Neural cell (in vitro differentiated cells): ENCODE measurements around the gene FGGY. TPM values are rescaled to one million over a fixed set of nuclear protein-coding genes. Genes with fewer than 3 reads are reported as not detected.

Source experiments
- H2AFZ ChIP-seq: fragments of 200-600, 300-800 bp; sonication (generic), shearing (Covaris generic); 2 replicates; pipeline ENCODE4 v1.6.0; 2014; ENCODE audit warnings: low read depth, mild to moderate bottlenecking, antibody characterized with exemption, low read length, moderate library complexity
- H3F3A ChIP-seq: fragments of 200-600 bp; shearing (Covaris generic); 2 replicates; pipeline ENCODE4 v1.6.1; 2016; ENCODE audit warnings: mild to moderate bottlenecking, moderate library complexity, mixed read lengths, antibody characterized with exemption, low read length; ENCODE audit not compliant: insufficient read depth, poor library complexity, severe bottlenecking
- H3K27ac ChIP-seq: fragments of 200-600, 300-800 bp; sonication (generic), shearing (Covaris generic); 2 replicates; pipeline ENCODE4 v1.5.1; 2014; ENCODE audit warnings: mild to moderate bottlenecking, low read length, moderate library complexity
- H3K27me3 ChIP-seq: fragments of 300-800, 200-600 bp; sonication (generic), shearing (Covaris generic); 2 replicates; pipeline ENCODE4 v1.6.0; 2014; ENCODE audit warnings: mild to moderate bottlenecking, low read depth, low read length, moderate library complexity; ENCODE audit not compliant: insufficient read depth
- H3K36me3 ChIP-seq: fragments of 300-800, 200-600 bp; sonication (generic), shearing (Covaris generic); 2 replicates; pipeline ENCODE4 v1.5.1; 2014; ENCODE audit warnings: mild to moderate bottlenecking, antibody characterized with exemption, low read length, moderate library complexity; ENCODE audit not compliant: insufficient read depth
- H3K4me2 ChIP-seq: fragments of 300-800, 200-600 bp; sonication (generic), shearing (Covaris generic); 2 replicates; pipeline ENCODE4 v1.6.0; 2014; ENCODE audit warnings: mild to moderate bottlenecking, low read length
- H3K4me3 ChIP-seq: fragments of 300-800, 200-600 bp; sonication (generic), shearing (Covaris generic); 2 replicates; pipeline ENCODE4 v1.5.1; 2014; ENCODE audit warnings: mild to moderate bottlenecking, low read length, moderate library complexity
- H3K79me2 ChIP-seq: fragments of 200-600 bp; shearing (Covaris generic); replicated peaks from 2 replicates; pipeline ENCODE4 v1.6.0; 2014; ENCODE audit warnings: mild to moderate bottlenecking, low read length, moderate library complexity; ENCODE audit not compliant: insufficient read depth
- H3K9ac ChIP-seq: fragments of 300-800, 200-600 bp; sonication (generic), shearing (Covaris generic); 2 replicates; pipeline ENCODE4 v1.6.1; 2016; ENCODE audit warnings: mild to moderate bottlenecking, low read length, mixed read lengths
- H3K9me2 ChIP-seq: fragments of 200-600 bp; shearing (Covaris generic); 2 replicates; pipeline ENCODE4 v1.6.1; 2016; ENCODE audit warnings: mild to moderate bottlenecking, low read length, mixed read lengths; ENCODE audit not compliant: insufficient read depth
- H3K9me3 ChIP-seq: fragments of 200-600, 300-800 bp; sonication (generic), shearing (Covaris generic); 2 replicates; pipeline ENCODE4 v1.6.1; 2016; ENCODE audit warnings: mild to moderate bottlenecking, mixed run types, low read length, moderate library complexity, mixed read lengths
- H4K20me1 ChIP-seq: fragments of 200-600 bp; shearing (Covaris generic); 2 replicates; pipeline ENCODE4 v1.6.1; 2016; ENCODE audit warnings: mild to moderate bottlenecking, mixed run types; ENCODE audit not compliant: insufficient read depth
- CTCF ChIP-seq: fragments of 450-650 bp; IDR thresholded peaks from 2 replicates; pipeline ENCODE4 v1.5.1; 2014; ENCODE audit warnings: antibody characterized with exemption, mild to moderate bottlenecking, moderate library complexity; ENCODE audit not compliant: poor library complexity, severe bottlenecking
- EP300 ChIP-seq: fragments of 450-650 bp; conservative IDR thresholded peaks from 2 replicates; pipeline ENCODE4 v1.6.1; 2014; ENCODE audit warnings: antibody characterized with exemption, mild to moderate bottlenecking, moderate library complexity; ENCODE audit not compliant: poor library complexity, severe bottlenecking
- EZH2 ChIP-seq: fragments of 200-600, 300-800 bp; shearing (Covaris generic), sonication (generic); IDR thresholded peaks from 2 replicates; pipeline ENCODE4 v1.6.1; 2014; ENCODE audit warnings: antibody characterized with exemption, low read length, borderline replicate concordance, mild to moderate bottlenecking; ENCODE audit not compliant: insufficient read depth, poor library complexity, severe bottlenecking
- MXI1 ChIP-seq: fragments of 450-650 bp; conservative IDR thresholded peaks from 2 replicates; pipeline ENCODE4 v1.6.1; 2014; ENCODE audit warnings: antibody characterized with exemption, mild to moderate bottlenecking; ENCODE audit not compliant: poor library complexity, severe bottlenecking
- POLR2AphosphoS5 ChIP-seq: IDR thresholded peaks from 2 replicates; pipeline ENCODE4 v1.6.1; 2012
- RAD21 ChIP-seq: fragments of 450-650 bp; conservative IDR thresholded peaks from 2 replicates; pipeline ENCODE4 v1.6.1; 2014; ENCODE audit warnings: antibody characterized with exemption, mild to moderate bottlenecking, moderate library complexity
- REST ChIP-seq: IDR thresholded peaks from 2 replicates; pipeline ENCODE4 v1.6.1; 2012; ENCODE audit warnings: borderline replicate concordance
- SMC3 ChIP-seq: fragments of 450-650 bp; conservative IDR thresholded peaks from 2 replicates; pipeline ENCODE4 v1.6.1; 2014; ENCODE audit warnings: antibody characterized with exemption, mild to moderate bottlenecking, moderate library complexity; ENCODE audit not compliant: poor library complexity
- TAF1 ChIP-seq: IDR thresholded peaks from 2 replicates; pipeline ENCODE4 v1.6.1; 2012; ENCODE audit warnings: low read depth
- polyA plus RNA-seq: library from polyadenylated mRNA; depleted of rRNA; stranded (reverse); fragments of >200 nt; gene quantifications from 2 replicates; pipeline ENCODE4 v1.2.3, GENCODE V29; 2014

Gene FGGY
- polyA plus RNA-seq, 1 donor from 2014 or later = 7.4 TPM

GRCh38 chr1:59310549-59311250 lies 13.8 kb downstream of the FGGY start:
- Histone ChIP-seq H3K27ac (no peak overlapping the region), H3K79me2 (no peaks in the 10 kb centered on the region), H3K4me2 (no peak overlapping the region), H3F3A (no peaks in the 10 kb centered on the region), H3K9me3 (no peaks in the 10 kb centered on the region), H3K36me3 (no peaks in the 10 kb centered on the region), H2AFZ (no peak overlapping the region), H3K9ac (no peak overlapping the region), H3K27me3 (no peaks in the 10 kb centered on the region), H3K9me2 (no peaks in the 10 kb centered on the region), H4K20me1 (no peaks in the 10 kb centered on the region), H3K4me3 (no peak overlapping the region)
- TF ChIP-seq EP300 (no peak), SMC3 (no peak), MXI1 (no peak), EZH2 (no peak), TAF1 (no peak), POLR2AphosphoS5 (no peak), RAD21 (no peak), REST (no peak), CTCF (no peak)

- no peaks in the 10 kb centered on the region for H3K9me2 ChIP-seq
- no peak overlapping the region for H3K4me3 ChIP-seq
- H3K4me2 ChIP-seq = no peak overlapping the region
- no peaks in the 10 kb centered on the region for H3F3A ChIP-seq
- H3K36me3 ChIP-seq = no peaks in the 10 kb centered on the region
- no peaks in the 10 kb centered on the region for H4K20me1 ChIP-seq
- H3K27me3 ChIP-seq = no peaks in the 10 kb centered on the region
- H3K79me2 ChIP-seq = no peaks in the 10 kb centered on the region
- H3K9me3 ChIP-seq = no peaks in the 10 kb centered on the region
- TF ChIP-seq CTCF (no peak), POLR2AphosphoS5 (no peak), REST (no peak), RAD21 (no peak), EZH2 (no peak), TAF1 (no peak), EP300 (no peak), MXI1 (no peak)
- no peak overlapping the region for H3K27ac ChIP-seq
- no peak overlapping the region for H3K9ac ChIP-seq
- H2AFZ ChIP-seq = no peak overlapping the region
Measured at GRCh38 chr1:59314776-59315528, 18.1 kb downstream of the FGGY start.
